Middle frontal gyrus (tissue), 1 donor: Measurements from ENCODE around the gene ATPAF1.

ENCODE experiments used
- DNase-seq: peaks from one replicate; pipeline ENCODE4 v3.0.0-alpha.2; 2015; ENCODE audit warnings: low spot score; ENCODE audit errors: extremely low spot score

The ATPAF1 gene

GRCh38 chr1:46616277-46617107 lies 51.7 kb downstream of the ATPAF1 start, which contains the start of gene MOB3C:
Gene MOB3C, minus strand, starts transcription at chr1:46616811. Its CDS starts 3,490 bp downstream, at chr1:46613321.
- no peak for DNase-seq

GRCh38 chr1:46615735-46616134 lies 52.4 kb downstream of the ATPAF1 start:
- DNase-seq, result no peak

DNA sequence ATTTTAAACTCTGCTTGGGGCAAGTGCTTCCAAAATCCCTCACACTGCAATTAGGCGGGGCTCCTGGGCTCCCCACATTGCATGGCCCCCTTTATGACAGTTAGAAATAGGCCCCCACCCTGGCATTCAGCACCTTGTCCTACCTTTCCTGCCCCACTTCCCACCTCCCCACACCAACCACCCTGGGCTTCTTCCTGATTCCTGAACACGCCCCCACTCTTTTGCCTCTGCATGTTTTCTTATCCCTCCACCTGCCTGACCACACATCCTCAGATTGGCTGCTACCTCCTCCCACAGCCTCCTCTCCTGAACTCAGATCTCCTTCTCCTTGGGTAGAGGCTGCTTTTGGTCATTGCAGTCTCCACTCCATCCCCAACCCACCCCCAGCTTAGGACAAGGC lies 53.1 kb downstream of the ATPAF1 start:
- DNase-seq, result no peak

GRCh38 chr1:46614604-46614984 lies 53.6 kb downstream of the ATPAF1 start:
- no peak for DNase-seq

GRCh38 chr1:46613661-46614603 lies 54.2 kb downstream of the ATPAF1 start:
- no peak for DNase-seq

- DNase-seq, result no peak
These were observed 55.1 kb downstream of the ATPAF1 start for GRCh38 chr1:46612937-46613660.

DNA sequence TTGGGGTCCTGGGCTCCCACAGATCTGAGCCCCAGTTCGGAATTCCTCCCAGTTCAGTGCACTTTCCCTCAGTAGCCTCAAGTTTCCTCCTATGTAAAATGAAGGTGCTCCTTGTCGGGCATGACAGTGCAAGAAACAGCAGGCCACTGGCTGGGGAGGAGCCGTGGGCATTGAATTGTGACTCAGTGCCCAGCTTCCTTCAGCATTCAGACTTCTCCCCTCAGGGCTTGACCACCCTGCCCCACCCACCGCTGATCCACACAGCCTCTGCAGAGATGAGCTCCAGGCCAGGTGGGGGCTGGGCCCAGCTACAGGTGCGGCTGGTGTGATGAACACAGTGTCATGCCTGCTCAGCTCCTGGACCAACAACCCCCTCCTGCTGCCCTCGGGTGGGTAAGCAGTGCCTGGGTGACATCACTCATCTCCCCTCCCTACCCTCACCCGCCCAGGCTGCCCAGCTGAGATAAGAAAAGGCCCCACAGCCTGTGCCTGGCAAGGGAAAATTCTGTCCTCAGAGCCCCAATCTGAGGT lies 56.4 kb downstream of the ATPAF1 start:
- no peak for DNase-seq

DNA sequence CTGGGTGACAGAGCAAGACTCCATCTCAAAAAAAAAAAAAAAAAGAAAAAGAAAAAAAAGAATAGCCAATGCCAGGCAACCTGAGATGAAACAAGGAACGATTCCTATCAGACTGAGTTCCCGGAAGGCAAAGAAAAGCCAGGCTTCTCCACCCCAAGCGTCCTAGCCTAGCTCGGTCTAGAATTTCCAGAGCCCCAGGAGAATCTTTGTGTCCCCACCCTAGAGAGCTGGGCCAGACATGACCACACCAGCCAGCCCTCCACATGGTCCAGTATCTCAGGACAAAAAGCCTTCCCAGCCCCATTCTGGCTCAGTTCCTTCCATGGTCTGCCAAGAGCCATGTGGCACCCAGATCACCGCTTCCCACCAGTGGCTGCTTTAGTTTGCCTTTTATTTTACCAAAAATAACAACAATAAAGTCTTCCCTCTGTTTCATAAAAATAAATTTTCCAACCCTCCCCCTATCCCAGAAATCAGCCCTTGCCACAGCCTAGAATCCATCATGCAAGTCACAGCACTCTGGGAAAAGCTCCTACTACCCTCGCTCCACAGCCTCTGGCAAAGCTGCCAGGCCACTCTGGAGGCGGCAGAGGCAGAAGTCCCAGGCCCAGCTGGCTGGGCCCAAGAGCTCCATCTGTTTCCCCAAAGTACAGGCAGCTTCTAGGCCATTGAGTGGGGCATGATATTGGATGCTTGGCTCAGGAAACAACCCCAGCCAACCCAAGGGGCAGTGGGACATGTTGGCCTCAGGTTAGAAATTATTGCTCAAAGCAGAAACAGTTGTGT lies 60.6 kb downstream of the ATPAF1 start:
- no peak for DNase-seq

GRCh38 chr1:46606255-46606965 lies 61.8 kb downstream of the ATPAF1 start:
- no peak for DNase-seq

DNA sequence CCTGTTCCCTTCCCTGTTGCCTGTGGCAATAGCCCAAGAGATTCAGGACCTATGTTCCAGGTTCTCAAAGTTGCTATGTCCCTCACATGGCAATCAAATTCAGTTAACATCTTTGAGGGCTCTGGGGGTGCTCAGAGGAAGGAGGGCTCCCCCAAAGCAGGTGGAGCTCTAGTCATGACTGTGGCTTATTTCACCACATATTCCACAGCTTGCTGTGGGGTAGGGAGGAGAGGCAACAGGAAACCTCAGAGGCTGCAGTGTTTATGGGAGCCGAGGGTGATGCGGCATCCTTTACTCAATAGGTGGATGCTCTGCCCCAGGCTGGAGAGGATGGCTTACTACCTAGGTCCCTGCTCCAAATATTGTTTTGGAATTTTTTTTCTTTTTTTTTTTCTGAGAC lies 62.9 kb downstream of the ATPAF1 start:
- no peak for DNase-seq

DNA sequence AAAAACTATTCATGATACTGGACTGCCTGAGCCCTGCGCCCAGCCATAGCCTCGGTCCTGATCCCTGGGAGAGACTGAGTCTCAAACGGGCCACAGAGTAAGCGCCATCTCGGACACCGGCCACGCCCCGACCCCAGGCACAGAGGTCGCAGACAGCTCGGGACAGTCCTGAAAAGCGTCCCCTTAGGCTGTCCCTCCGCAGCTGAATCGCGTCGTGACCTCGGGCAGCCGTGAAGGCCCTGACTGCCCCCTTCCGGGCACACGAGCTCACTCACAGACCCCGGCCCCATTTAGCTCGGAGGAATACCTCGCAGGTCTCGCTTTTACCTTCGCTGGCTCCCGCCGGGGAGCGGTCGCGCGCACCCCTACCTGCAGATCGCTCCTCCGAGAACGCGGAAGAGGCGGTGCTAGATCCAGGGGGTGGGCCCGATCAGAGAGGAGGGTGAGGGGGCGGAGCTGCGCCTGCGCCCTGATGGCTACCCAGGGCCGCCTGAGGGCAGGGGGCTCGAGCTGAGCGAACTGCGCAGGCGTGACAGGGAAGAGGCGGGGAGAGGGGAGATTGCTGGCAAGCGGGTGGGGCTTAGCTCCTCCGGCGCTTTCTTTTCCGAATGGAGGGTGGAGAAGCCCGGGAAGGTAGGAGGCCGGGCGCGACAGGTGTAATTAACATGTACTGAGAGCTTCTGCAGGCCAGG lies 64.2 kb downstream of the ATPAF1 start, which contains the start of gene MKNK1:
MKNK1 (minus strand) TSS at position 411 of the 692 bp plus-strand sequence. CDS start 20,941 bp downstream, outside the sequence.
- DNase-seq, result peak; percentile 79

DNA sequence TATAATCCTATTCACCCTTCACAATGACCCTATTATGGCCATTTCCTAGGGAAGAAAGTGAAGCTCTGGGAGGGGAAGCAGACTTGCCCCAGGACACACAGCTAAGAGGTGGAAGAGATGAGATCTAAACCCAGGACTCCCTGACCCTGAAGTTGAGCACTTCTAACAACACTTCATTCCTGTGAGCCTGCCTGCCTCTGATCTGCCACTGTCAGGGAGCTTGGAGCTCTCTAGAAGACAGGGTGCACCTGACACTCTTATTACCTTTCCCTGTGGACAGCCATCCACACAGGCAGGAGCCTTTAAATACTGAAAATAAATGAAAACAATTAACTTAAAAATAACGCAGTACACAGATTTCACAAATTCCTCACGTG lies 64.7 kb downstream of the ATPAF1 start:
- DNase-seq, result no peak

GRCh38 chr1:46601257-46602007 lies 66.7 kb downstream of the ATPAF1 start:
- no peak for DNase-seq

GRCh38 chr1:46599059-46599970 lies 68.8 kb downstream of the ATPAF1 start:
- DNase-seq, result no peak

GRCh38 chr1:46596846-46597245 lies 71.3 kb downstream of the ATPAF1 start:
- DNase-seq, result no peak

DNA sequence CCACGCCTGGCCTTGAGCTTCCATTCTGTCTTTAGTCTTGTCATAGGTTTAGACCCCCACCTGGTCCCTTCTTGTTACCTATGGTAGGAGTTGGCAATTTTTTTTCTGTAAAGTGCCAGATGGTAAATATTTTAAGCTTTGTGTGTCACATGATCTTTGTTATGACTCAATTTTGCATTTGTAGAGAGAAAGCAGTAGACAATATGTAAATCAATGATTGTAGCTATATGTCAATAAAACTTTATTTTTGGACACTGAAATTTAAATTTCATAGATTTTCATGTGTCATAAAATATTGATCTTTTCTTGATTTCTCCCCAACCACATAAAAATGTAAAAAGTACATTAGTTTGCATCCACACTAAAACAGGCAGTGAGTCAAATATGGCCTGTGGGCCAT lies 72.1 kb downstream of the ATPAF1 start:
- DNase-seq, result no peak

GRCh38 chr1:46595127-46595526 lies 73.0 kb downstream of the ATPAF1 start:
- no peak for DNase-seq
